Neuron (in vitro differentiated cells): ENCODE data around the gene FKRP.

ENCODE experiments used
- H2AFZ ChIP-seq: one replicate; pipeline ENCODE4 v1.6.1; 2013; ENCODE audit warnings: low read depth, mild to moderate bottlenecking, inconsistent platforms, low read length, moderate library complexity
- H3K27me3 ChIP-seq: one replicate; pipeline ENCODE4 v1.6.1; 2013; ENCODE audit warnings: low read length; ENCODE audit not compliant: insufficient read depth
- H3K36me3 ChIP-seq: one replicate; pipeline ENCODE4 v1.6.1; 2013; ENCODE audit warnings: low read length; ENCODE audit not compliant: insufficient read depth
- H3K4me1 ChIP-seq: one replicate; pipeline ENCODE4 v1.6.1; 2013; ENCODE audit warnings: low read length; ENCODE audit not compliant: insufficient read depth
- H3K4me3 ChIP-seq: 2 replicates; pipeline ENCODE4 v1.5.1; 2013; ENCODE audit warnings: mild to moderate bottlenecking, low read length, moderate library complexity
- H3K9me3 ChIP-seq: one replicate; pipeline ENCODE4 v1.6.1; 2013; ENCODE audit warnings: low read length

The FKRP gene

GRCh38 chr19:46784262-46785053 is 38.6 kb downstream of the FKRP start:
- no peak overlapping the region for H2AFZ ChIP-seq
- no peaks in the 10 kb centered on the region for H3K27me3 ChIP-seq
- peak overlapping the region; percentile 34 for H3K4me3 ChIP-seq
- H3K36me3 ChIP-seq, result peaks cover 18% of the 10 kb centered on the region
- no peaks in the 10 kb centered on the region for H3K9me3 ChIP-seq
- peaks cover 32% of the 10 kb centered on the region for H3K4me1 ChIP-seq

- H3K36me3 ChIP-seq, result peaks cover 14% of the 10 kb centered on the region
- H3K4me1 ChIP-seq, result peaks cover 32% of the 10 kb centered on the region
- H3K4me3 ChIP-seq, result peak overlapping the region; percentile 54
- no peak overlapping the region for H2AFZ ChIP-seq
- H3K27me3 ChIP-seq, result no peaks in the 10 kb centered on the region
- no peaks in the 10 kb centered on the region for H3K9me3 ChIP-seq
Observed at GRCh38 chr19:46785054-46785979, 39.5 kb downstream of the FKRP start.

- no peaks in the 10 kb centered on the region for H3K9me3 ChIP-seq
- no peaks in the 10 kb centered on the region for H3K27me3 ChIP-seq
- H3K36me3 ChIP-seq, result peaks cover 12% of the 10 kb centered on the region
- H3K4me3 ChIP-seq, result peak overlapping the region; percentile 54
- H3K4me1 ChIP-seq, result peaks cover 32% of the 10 kb centered on the region
- H2AFZ ChIP-seq, result no peak overlapping the region
Observed at GRCh38 chr19:46785980-46786235, 40.1 kb downstream of the FKRP start.

GRCh38 chr19:46786236-46787039 is 40.6 kb downstream of the FKRP start:
- no peak overlapping the region for H2AFZ ChIP-seq
- H3K9me3 ChIP-seq, result no peaks in the 10 kb centered on the region
- H3K27me3 ChIP-seq, result no peaks in the 10 kb centered on the region
- peak overlapping the region; percentile 54 for H3K4me3 ChIP-seq
- H3K36me3 ChIP-seq, result peaks cover 12% of the 10 kb centered on the region
- H3K4me1 ChIP-seq, result peaks cover 32% of the 10 kb centered on the region

GRCh38 chr19:46787040-46787330 is 41.1 kb downstream of the FKRP start:
- Histone ChIP-seq H3K27me3 (no peaks in the 10 kb centered on the region), H3K4me3 (peak overlapping the region; percentile 54), H3K36me3 (peaks cover 8% of the 10 kb centered on the region), H3K4me1 (peaks cover 32% of the 10 kb centered on the region), H2AFZ (peak overlapping the region; percentile 0), H3K9me3 (no peaks in the 10 kb centered on the region)

GRCh38 chr19:46787331-46788261 is 41.7 kb downstream of the FKRP start:
- H3K27me3 ChIP-seq, result no peaks in the 10 kb centered on the region
- H3K36me3 ChIP-seq, result peaks cover 5% of the 10 kb centered on the region
- peak overlapping the region; percentile 0 for H2AFZ ChIP-seq
- H3K4me3 ChIP-seq, result peak overlapping the region; percentile 54
- H3K9me3 ChIP-seq, result no peaks in the 10 kb centered on the region
- peaks cover 32% of the 10 kb centered on the region for H3K4me1 ChIP-seq

- H2AFZ ChIP-seq, result peak within 1 kb of the TSS; percentile 0
- H3K27me3 ChIP-seq, result no peaks in the 10 kb centered on the region
- H3K9me3 ChIP-seq, result no peaks in the 10 kb centered on the region
- H3K4me3 ChIP-seq, result peak within 1 kb of the TSS; percentile 54
- no peaks in the 10 kb centered on the region for H3K36me3 ChIP-seq
- peaks cover 31% of the 10 kb centered on the region for H3K4me1 ChIP-seq
Observed at GRCh38 chr19:46788262-46788967, 42.6 kb downstream of the FKRP start, which contains the start of gene SLC1A5. Gene SLC1A5 (minus strand): TSS chr19:46788594. CDS start chr19:46787965, 629 bp downstream.

- Histone ChIP-seq H3K9me3 (no peaks in the 10 kb centered on the region), H3K27me3 (no peaks in the 10 kb centered on the region), H3K4me3 (peak overlapping the region; percentile 29)
Observed at GRCh38 chr19:46788968-46789338, 43.1 kb downstream of the FKRP start.

GRCh38 chr19:46789371-46789770 is 43.5 kb downstream of the FKRP start:
- Histone ChIP-seq H3K9me3 (no peaks in the 10 kb centered on the region), H2AFZ (no peak overlapping the region), H3K4me1 (peaks cover 22% of the 10 kb centered on the region), H3K36me3 (no peaks in the 10 kb centered on the region), H3K4me3 (no peak overlapping the region), H3K27me3 (no peaks in the 10 kb centered on the region)

More at GRCh38 chr19:46788968-46789338, 43.1 kb downstream of the FKRP start:
- Histone ChIP-seq H3K4me1 (peaks cover 26% of the 10 kb centered on the region), H3K36me3 (no peaks in the 10 kb centered on the region), H2AFZ (no peak overlapping the region)

- Histone ChIP-seq H3K9me3 (no peaks in the 10 kb centered on the region), H3K4me3 (no peak overlapping the region), H3K4me1 (peaks cover 7% of the 10 kb centered on the region), H2AFZ (no peak overlapping the region), H3K36me3 (no peaks in the 10 kb centered on the region), H3K27me3 (no peaks in the 10 kb centered on the region)
Observed at GRCh38 chr19:46791944-46792343, 46.1 kb downstream of the FKRP start.

- H2AFZ ChIP-seq, result no peak overlapping the region
- no peaks in the 10 kb centered on the region for H3K36me3 ChIP-seq
- no peaks in the 10 kb centered on the region for H3K9me3 ChIP-seq
Observed at GRCh38 chr19:46797881-46798280, 52.0 kb downstream of the FKRP start.

GRCh38 chr19:46798713-46799112 is 52.9 kb downstream of the FKRP start:
- H3K4me3 ChIP-seq, result no peak overlapping the region
- H3K9me3 ChIP-seq, result no peaks in the 10 kb centered on the region
- no peaks in the 10 kb centered on the region for H3K36me3 ChIP-seq
- no peaks in the 10 kb centered on the region for H3K4me1 ChIP-seq
- H3K27me3 ChIP-seq, result no peaks in the 10 kb centered on the region
- H2AFZ ChIP-seq, result no peak overlapping the region

More at GRCh38 chr19:46797881-46798280, 52.0 kb downstream of the FKRP start:
- no peak overlapping the region for H3K4me3 ChIP-seq
- H3K27me3 ChIP-seq, result no peaks in the 10 kb centered on the region
- no peaks in the 10 kb centered on the region for H3K4me1 ChIP-seq
